HepG2 (cell line): ENCODE results near the gene CPED1. TPM values are rescaled to one million over a fixed set of nuclear protein-coding genes. Genes with fewer than 3 reads are reported as not detected.

ENCODE experiments used
- ATAC-seq: fragments of 200-7000 bp; cut with Tn5 transposase; 3 replicates; pipeline ENCODE4 v1.9.1; 2020; ENCODE audit warnings: mild to moderate bottlenecking, moderate library complexity
- BruUV-seq: library from RNA; stranded (reverse); fragments of 400-500 nt; replicated peaks from 2 replicates; lab custom pipeline; 2021; lab: Mats Ljungman, UMichigan
- CTCF ChIA-PET: fragments of 300-600 bp; formaldehyde crosslinking; extraction: SDS; loops from one replicate; lab custom pipeline; 2021; ENCODE audit warnings: low total read pairs, inconsistent platforms, low intra/inter-chr PET ratio; lab: Yijun Ruan, JAX
- POLR2A ChIA-PET: fragments of 350-600 bp; sonication (Branson Sonifier 250); formaldehyde crosslinking; loops from one replicate; lab custom pipeline; 2020; ENCODE audit warnings: antibody characterized with exemption, inconsistent platforms; lab: Yijun Ruan, JAX
- DNase-seq: peaks from one replicate; pipeline ENCODE4 v3.0.0-alpha.2; 2015; ENCODE audit warnings: low spot score
- FAIRE-seq: peaks from 3 replicates; lab custom pipeline; 2011; peaks lifted over from hg19 to GRCh38; lab: Jason Lieb, UNC
- H2AFZ ChIP-seq: one replicate; pipeline ENCODE4 v1.6.1; 2011; ENCODE audit warnings: low read length, inconsistent platforms
- H3K27ac ChIP-seq: fragments of 300-600 bp; 3 replicates; pipeline ENCODE4 v1.8.0; 2011; ENCODE audit warnings: mixed run types, mild to moderate bottlenecking, mixed read lengths, low read length, inconsistent platforms; ENCODE audit not compliant: insufficient read depth; ENCODE audit errors: extremely low read length
- H3K27me3 ChIP-seq, 2 experiments: fragments of 200-600 bp in 1 of 2; 2 replicates in 1 of 2; 3 replicates in 1 of 2; pipeline versions ENCODE4 v1.6.0 to v1.8.0; 2011; ENCODE audit warnings: low read length in 2 of 2, mild to moderate bottlenecking in 2 of 2, moderate library complexity in 2 of 2, inconsistent platforms in 1 of 2; ENCODE audit not compliant: insufficient read depth in 2 of 2, control insufficient read depth in 1 of 2
- H3K36me3 ChIP-seq, 2 experiments: fragments of 200-600 bp in 1 of 2; replicated peaks in 1 of 2; 2 replicates in 1 of 2; 3 replicates in 1 of 2; pipeline versions ENCODE4 v1.5.1 to v1.8.0; 2011; ENCODE audit warnings: low read length in 2 of 2, inconsistent platforms in 1 of 2; ENCODE audit not compliant: insufficient read depth in 2 of 2, control insufficient read depth in 1 of 2
- H3K4me1 ChIP-seq: 2 replicates; pipeline ENCODE4 v1.5.1; 2012; ENCODE audit warnings: low read length, inconsistent platforms; ENCODE audit not compliant: insufficient read depth
- H3K4me2 ChIP-seq: 2 replicates; pipeline ENCODE4 v1.6.0; 2011; ENCODE audit warnings: low read depth, low read length, inconsistent platforms
- H3K4me3 ChIP-seq, 3 experiments: fragments of 200-600 bp in 1 of 3; sonication (generic), shearing (Covaris generic) in 1 of 3; replicated peaks in 1 of 3; 2 replicates each; pipeline ENCODE4 v1.5.1; 2011 to 2016; ENCODE audit warnings: low read length in 3 of 3, inconsistent platforms in 2 of 3, low read depth in 2 of 3, mild to moderate bottlenecking in 2 of 3, control low read depth in 1 of 3, mixed read lengths in 1 of 3; ENCODE audit not compliant: insufficient read depth in 1 of 3
- H3K79me2 ChIP-seq: one replicate; pipeline ENCODE4 v1.6.1; 2011; ENCODE audit warnings: low read length, inconsistent platforms; ENCODE audit not compliant: insufficient read depth
- H3K9ac ChIP-seq: 2 replicates; pipeline ENCODE4 v1.6.0; 2011; ENCODE audit warnings: mild to moderate bottlenecking, low read depth, low read length, inconsistent platforms; ENCODE audit not compliant: insufficient read depth
- H3K9me3 ChIP-seq: 2 replicates; pipeline ENCODE4 v1.5.1; 2012; ENCODE audit warnings: mild to moderate bottlenecking, low read length
- H4K20me1 ChIP-seq: 2 replicates; pipeline ENCODE4 v1.6.0; 2011; ENCODE audit warnings: inconsistent platforms, mild to moderate bottlenecking, low read length, moderate library complexity; ENCODE audit not compliant: insufficient read depth
- CBFB ChIP-seq: sonication (generic); formaldehyde crosslinking; IDR thresholded peaks from 2 replicates; pipeline ENCODE4 v1.4.0; 2020; ENCODE audit warnings: missing genetic modification reagents
- ISL2 ChIP-seq: sonication (generic); formaldehyde crosslinking; IDR thresholded peaks from 2 replicates; pipeline ENCODE4 v1.5.0; 2020; ENCODE audit warnings: missing genetic modification reagents
- KAT8 ChIP-seq: IDR thresholded peaks from 2 replicates; pipeline ENCODE4 v1.6.1; 2016; ENCODE audit warnings: missing genetic modification reagents, missing compliant biosample characterization
- MTA1 ChIP-seq: sonication (generic); formaldehyde crosslinking; IDR thresholded peaks from 2 replicates; pipeline ENCODE4 v1.4.0; 2020; ENCODE audit warnings: missing genetic modification reagents, mild to moderate bottlenecking, borderline replicate concordance
- SNRNP70 ChIP-seq: fragments of 200-400 bp; formaldehyde crosslinking; IDR thresholded peaks from 2 replicates; pipeline ENCODE4 v1.6.1; 2017; ENCODE audit warnings: mild to moderate bottlenecking, low read depth, low read length, moderate library complexity
- THAP11 ChIP-seq: IDR thresholded peaks from 2 replicates; pipeline ENCODE4 v1.6.1; 2016; ENCODE audit warnings: missing biosample characterization, missing genetic modification reagents
- ZBTB38 ChIP-seq: sonication (generic); formaldehyde crosslinking; IDR thresholded peaks from 2 replicates; pipeline ENCODE4 v1.5.1; 2020; ENCODE audit warnings: mild to moderate bottlenecking, missing genetic modification reagents
- ZFP36L2 ChIP-seq: sonication (generic); formaldehyde crosslinking; IDR thresholded peaks from 2 replicates; pipeline ENCODE4 v1.4.0; 2020; ENCODE audit warnings: missing genetic modification reagents
- ZNF160 ChIP-seq: sonication (generic); formaldehyde crosslinking; IDR thresholded peaks from 2 replicates; pipeline ENCODE4 v1.8.0; 2022; ENCODE audit warnings: mild to moderate bottlenecking, inconsistent platforms, missing genetic modification reagents
- ZNF235 ChIP-seq: sonication (generic); formaldehyde crosslinking; IDR thresholded peaks from 2 replicates; pipeline ENCODE4 v1.8.1; 2023; ENCODE audit warnings: mild to moderate bottlenecking, missing genetic modification reagents, borderline replicate concordance
- ZNF33A ChIP-seq: sonication (generic); formaldehyde crosslinking; IDR thresholded peaks from 2 replicates; pipeline ENCODE4 v1.5.1; 2020; ENCODE audit warnings: missing genetic modification reagents, mild to moderate bottlenecking, moderate library complexity, borderline replicate concordance
- WGBS: methylation state at CpG from one replicate; pipeline ENCODE4 v1.1.6; 2017; ENCODE audit warnings: low lambda C conversion rate; 5-methylcytosine and 5-hydroxymethylcytosine counted together
- in situ Hi-C: cut with HindIII; loops from 2 replicates; pipeline ENCODE4 v1.10.0; 2017; ENCODE audit warnings: low pct_unique_long_range_greater_than_20kb; ENCODE audit not compliant: extremely low pct_ligation_motif_present
- intact Hi-C: fragments of 100-400 bp; cut with micrococcal nuclease; formaldehyde crosslinking; loops from one replicate; pipeline ENCODE4 v1.10.0; 2022; ENCODE audit not compliant: unreplicated experiment
- polyA plus RNA-seq, 8 experiments: library from polyadenylated mRNA; depleted of rRNA in 3 of 8; stranded (reverse) in 7 of 8; unstranded in 1 of 8; fragments of >200 nt; fragmentation: Illumina TruSeq in 4 of 8; extraction: Trizol in 4 of 8; gene quantifications; 2 replicates each; pipeline versions ENCODE4 v1.2.1 to v1.2.3, GENCODE V29; 2011 to 2016; ENCODE audit warnings: low read depth in 4 of 8, missing spikeins in 1 of 8, mixed read lengths in 1 of 8; ENCODE audit not compliant: insufficient read depth in 1 of 8
- total RNA-seq, 5 experiments: library from RNA; depleted of rRNA; stranded (reverse); fragments of >200 nt; fragmentation: Illumina TruSeq; extraction: Trizol; gene quantifications; 2 replicates each; pipeline ENCODE4 v1.2.3, GENCODE V29; 2016; ENCODE audit warnings: low read depth in 1 of 5
- TF ChIP-seq, protein P1 (sequence below): sonication (generic); formaldehyde crosslinking; IDR thresholded peaks from 2 replicates; pipeline ENCODE4 v1.4.0; 2020; ENCODE audit warnings: missing genetic modification reagents
- TF ChIP-seq, protein P2 (sequence below): IDR thresholded peaks from 2 replicates; pipeline ENCODE4 v1.6.1; 2018; ENCODE audit warnings: missing genetic modification reagents
- TF ChIP-seq, protein P3 (sequence below): sonication (generic); formaldehyde crosslinking; IDR thresholded peaks from 2 replicates; pipeline ENCODE4 v1.5.0; 2020; ENCODE audit warnings: missing genetic modification reagents, mild to moderate bottlenecking, borderline replicate concordance
- TF ChIP-seq, protein P4 (sequence below): IDR thresholded peaks from 2 replicates; pipeline ENCODE4 v1.6.1; 2016; ENCODE audit warnings: missing compliant biosample characterization, missing genetic modification reagents, borderline replicate concordance

The CPED1 gene
- total and polyA plus RNA-seq, 2 of the 13 experiments (the other 11 are each of a cell fraction or from before 2014, with no cell fraction given) = 11.5 to 27.0 TPM

DNA sequence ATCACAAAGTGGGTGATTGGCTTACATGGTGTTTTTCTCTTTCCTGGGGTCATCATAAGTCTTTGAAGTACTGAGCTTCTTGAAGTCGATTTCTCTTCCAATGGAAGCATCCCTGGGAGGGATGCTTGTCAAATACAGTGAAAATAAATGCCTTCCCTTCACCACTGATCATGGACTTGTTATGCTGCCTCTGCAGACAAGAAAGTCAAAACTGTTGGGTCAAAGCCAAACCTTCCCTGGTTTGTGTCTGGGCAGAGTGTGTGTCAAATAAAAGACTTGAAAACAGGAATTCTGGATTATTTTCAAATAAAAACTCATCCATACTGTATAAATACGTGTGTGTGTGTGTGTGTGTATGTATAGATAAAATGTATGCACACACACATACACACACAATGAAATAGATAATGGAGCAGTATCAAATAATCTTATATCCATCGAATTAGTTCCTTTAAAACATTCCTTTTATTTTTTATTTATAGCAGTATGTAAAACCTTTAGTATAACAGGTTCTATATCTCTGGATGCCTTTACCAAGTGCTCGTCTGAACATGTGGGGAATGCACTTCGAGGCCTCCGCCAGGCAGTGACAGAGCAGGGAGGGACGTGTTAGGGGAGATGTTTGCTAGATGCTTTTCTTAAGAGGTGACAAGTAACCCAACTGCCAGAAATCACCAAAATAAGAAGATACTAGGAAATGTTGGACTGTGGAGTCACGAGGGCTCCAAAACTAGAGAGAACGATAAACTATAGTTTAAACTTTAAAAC is 313.1 kb downstream of the CPED1 start:
- POLR2A ChIA-PET = no interaction called here
- CTCF ChIA-PET = no interaction called here

More for the DNA sequence above, 313.1 kb downstream of the CPED1 start:
- no peak for ATAC-seq
- H3K9ac ChIP-seq = no peak overlapping the region
- H3K27ac ChIP-seq = no peak overlapping the region
- in situ Hi-C loops (no loop called here), intact Hi-C loops (no loop called here)
- no peak overlapping the region for H3K4me2 ChIP-seq
- WGBS = 38% methylated on average over 9 of the region's 9 CpGs
- no peak for DNase-seq
- H2AFZ ChIP-seq = no peak overlapping the region
- no peaks in the 10 kb centered on the region for H3K9me3 ChIP-seq
- no peaks in the 10 kb centered on the region; a peak in 1 of 5 replicates for H3K27me3 ChIP-seq
- FAIRE-seq = no peak
- no TSS peak for BruUV-seq
- no peaks in the 10 kb centered on the region for H3K4me1 ChIP-seq
- no peaks in the 10 kb centered on the region for H3K79me2 ChIP-seq
- H4K20me1 ChIP-seq = no peaks in the 10 kb centered on the region
- H3K36me3 ChIP-seq = no peaks in the 10 kb centered on the region
- no peak overlapping the region for H3K4me3 ChIP-seq
- TF ChIP-seq ZNF160 (CRISPR knock-in tag) (no peak), MTA1 (no peak), ZBTB38 (no peak), THAP11 (CRISPR knock-in tag) (no peak), ZNF33A (CRISPR knock-in tag) (no peak), CBFB (CRISPR knock-in tag) (no peak), ZFP36L2 (CRISPR knock-in tag) (no peak), ISL2 (no peak), SNRNP70 (no peak), ZNF235 (CRISPR knock-in tag) (no peak), KAT8 (no peak)
- TF ChIP-seq, protein P1, sequence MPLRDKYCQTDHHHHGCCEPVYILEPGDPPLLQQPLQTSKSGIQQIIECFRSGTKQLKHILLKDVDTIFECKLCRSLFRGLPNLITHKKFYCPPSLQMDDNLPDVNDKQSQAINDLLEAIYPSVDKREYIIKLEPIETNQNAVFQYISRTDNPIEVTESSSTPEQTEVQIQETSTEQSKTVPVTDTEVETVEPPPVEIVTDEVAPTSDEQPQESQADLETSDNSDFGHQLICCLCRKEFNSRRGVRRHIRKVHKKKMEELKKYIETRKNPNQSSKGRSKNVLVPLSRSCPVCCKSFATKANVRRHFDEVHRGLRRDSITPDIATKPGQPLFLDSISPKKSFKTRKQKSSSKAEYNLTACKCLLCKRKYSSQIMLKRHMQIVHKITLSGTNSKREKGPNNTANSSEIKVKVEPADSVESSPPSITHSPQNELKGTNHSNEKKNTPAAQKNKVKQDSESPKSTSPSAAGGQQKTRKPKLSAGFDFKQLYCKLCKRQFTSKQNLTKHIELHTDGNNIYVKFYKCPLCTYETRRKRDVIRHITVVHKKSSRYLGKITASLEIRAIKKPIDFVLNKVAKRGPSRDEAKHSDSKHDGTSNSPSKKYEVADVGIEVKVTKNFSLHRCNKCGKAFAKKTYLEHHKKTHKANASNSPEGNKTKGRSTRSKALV = no peak
- TF ChIP-seq, protein P2, sequence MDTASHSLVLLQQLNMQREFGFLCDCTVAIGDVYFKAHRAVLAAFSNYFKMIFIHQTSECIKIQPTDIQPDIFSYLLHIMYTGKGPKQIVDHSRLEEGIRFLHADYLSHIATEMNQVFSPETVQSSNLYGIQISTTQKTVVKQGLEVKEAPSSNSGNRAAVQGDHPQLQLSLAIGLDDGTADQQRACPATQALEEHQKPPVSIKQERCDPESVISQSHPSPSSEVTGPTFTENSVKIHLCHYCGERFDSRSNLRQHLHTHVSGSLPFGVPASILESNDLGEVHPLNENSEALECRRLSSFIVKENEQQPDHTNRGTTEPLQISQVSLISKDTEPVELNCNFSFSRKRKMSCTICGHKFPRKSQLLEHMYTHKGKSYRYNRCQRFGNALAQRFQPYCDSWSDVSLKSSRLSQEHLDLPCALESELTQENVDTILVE = no peak
- TF ChIP-seq, protein P3, sequence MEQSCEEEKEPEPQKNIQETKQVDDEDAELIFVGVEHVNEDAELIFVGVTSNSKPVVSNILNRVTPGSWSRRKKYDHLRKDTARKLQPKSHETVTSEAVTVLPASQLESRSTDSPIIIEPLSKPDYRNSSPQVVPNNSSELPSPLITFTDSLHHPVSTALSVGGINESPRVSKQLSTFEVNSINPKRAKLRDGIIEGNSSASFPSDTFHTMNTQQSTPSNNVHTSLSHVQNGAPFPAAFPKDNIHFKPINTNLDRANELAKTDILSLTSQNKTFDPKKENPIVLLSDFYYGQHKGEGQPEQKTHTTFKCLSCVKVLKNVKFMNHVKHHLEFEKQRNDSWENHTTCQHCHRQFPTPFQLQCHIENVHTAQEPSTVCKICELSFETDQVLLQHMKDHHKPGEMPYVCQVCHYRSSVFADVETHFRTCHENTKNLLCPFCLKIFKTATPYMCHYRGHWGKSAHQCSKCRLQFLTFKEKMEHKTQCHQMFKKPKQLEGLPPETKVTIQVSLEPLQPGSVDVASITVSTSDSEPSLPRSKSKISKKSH (CRISPR knock-in tag) = no peak
- TF ChIP-seq, protein P4, sequence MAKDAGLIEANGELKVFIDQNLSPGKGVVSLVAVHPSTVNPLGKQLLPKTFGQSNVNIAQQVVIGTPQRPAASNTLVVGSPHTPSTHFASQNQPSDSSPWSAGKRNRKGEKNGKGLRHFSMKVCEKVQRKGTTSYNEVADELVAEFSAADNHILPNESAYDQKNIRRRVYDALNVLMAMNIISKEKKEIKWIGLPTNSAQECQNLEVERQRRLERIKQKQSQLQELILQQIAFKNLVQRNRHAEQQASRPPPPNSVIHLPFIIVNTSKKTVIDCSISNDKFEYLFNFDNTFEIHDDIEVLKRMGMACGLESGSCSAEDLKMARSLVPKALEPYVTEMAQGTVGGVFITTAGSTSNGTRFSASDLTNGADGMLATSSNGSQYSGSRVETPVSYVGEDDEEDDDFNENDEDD (CRISPR knock-in tag) = no peak
